GM12891 (cell line): Measurements from ENCODE around the gene SPACA5B.

Experiments used
- PAX5 ChIP-seq: IDR thresholded peaks from 2 replicates; pipeline ENCODE4 v1.6.1; 2011; ENCODE audit warnings: low read length, moderate library complexity, mild to moderate bottlenecking; ENCODE audit not compliant: insufficient read depth, severe bottlenecking
- POLR2A ChIP-seq: IDR thresholded peaks from 2 replicates; pipeline ENCODE4 v1.6.1; 2011; ENCODE audit warnings: low read depth, low read length, control low read depth
- POLR2AphosphoS5 ChIP-seq: IDR thresholded peaks from 2 replicates; pipeline ENCODE4 v1.6.1; 2011; ENCODE audit warnings: low read depth, low read length, control low read depth
- SPI1 ChIP-seq: IDR thresholded peaks from 2 replicates; pipeline ENCODE4 v1.6.1; 2011; ENCODE audit warnings: low read depth, low read length, control low read depth

DNA sequence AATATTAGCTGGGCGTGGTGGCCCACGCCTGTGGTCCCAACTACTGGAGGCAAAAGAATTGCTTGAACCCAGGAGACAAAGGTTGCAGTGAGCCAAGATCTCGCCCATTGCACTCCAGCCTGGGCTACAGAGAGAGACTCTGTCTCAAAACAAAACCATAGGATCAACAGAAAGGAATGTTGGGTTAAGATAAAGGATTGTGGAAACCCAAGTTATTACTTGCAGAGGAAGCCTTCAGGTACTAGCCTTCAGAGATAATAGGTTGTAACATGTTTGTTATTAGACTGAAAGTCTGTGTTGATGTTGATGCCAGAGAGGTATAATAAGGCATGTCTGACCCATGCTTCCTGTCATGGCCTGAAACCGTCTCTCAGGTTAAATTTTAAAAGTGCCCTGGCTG is 49.3 kb downstream of the SPACA5B start:
- TF ChIP-seq POLR2A: no peak
- TF ChIP-seq POLR2AphosphoS5: no peak
- TF ChIP-seq PAX5: no peak
- TF ChIP-seq SPI1: no peak
